ENCODE measurements around the gene XPC.
A peak's percentile ranks its signal among the peaks of the same experiment; 100 is the strongest.
"Not testable (repeated sequence)": the region's sequence is repeated elsewhere in the genome, so short reads cannot be mapped to it uniquely, and the experiment has no call there.

Gene XPC
- total RNA-seq, result 12.5 to 108 (median 65.4) reads per million in 18 experiments

DNA sequence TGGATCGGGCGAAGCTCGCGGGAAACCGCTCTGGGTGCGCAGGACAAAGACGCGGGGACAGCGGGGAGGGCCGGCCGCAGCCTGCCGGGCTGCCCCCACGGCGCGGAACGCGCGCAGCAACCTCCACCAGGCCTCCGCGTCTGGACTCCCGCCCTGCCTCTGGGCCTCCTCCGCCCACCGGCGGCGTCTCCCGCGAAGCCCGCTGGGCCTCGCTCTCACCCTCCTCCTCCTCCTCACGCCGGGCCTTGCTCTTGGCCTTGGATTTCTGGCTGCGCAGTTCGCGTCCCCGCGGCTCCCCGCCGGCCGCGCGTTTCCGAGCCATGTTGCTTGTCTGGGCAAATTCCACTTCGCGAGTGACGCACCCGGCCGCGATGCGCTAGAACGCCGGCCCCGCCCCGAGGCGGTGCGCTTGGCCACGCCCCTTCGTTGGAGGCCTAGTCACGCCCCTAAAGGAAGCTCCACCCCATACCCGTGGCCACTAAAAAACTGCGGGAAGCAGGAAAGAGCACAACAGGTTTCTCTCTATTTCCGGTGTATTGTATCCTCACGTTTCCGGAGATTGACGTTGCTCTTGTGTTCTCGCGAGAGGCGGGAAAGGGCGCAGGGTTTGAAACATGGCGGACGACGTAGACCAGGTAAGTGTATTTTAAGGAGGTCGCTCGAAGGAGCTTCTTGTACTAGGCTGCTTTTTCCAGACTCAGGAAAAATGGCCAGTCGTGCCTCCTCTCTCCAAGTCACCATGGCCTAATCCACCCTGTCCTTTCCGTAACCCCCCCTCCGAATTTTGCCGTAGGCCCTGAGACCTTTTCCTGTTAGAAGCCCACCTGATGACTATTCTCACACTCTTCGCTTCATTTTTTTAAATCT is at the start of gene XPC, which contains the start of gene LSM3:
Gene XPC, minus strand, starts transcription at position 355 of the 867 bp plus-strand sequence. Its CDS starts 33 bp downstream, at position 322.
Gene LSM3, plus strand, starts transcription at position 571 of the 867 bp plus-strand sequence. Its CDS starts 44 bp downstream, at position 615.
- DNase-seq, result peak; percentile 98 to 99

DNA sequence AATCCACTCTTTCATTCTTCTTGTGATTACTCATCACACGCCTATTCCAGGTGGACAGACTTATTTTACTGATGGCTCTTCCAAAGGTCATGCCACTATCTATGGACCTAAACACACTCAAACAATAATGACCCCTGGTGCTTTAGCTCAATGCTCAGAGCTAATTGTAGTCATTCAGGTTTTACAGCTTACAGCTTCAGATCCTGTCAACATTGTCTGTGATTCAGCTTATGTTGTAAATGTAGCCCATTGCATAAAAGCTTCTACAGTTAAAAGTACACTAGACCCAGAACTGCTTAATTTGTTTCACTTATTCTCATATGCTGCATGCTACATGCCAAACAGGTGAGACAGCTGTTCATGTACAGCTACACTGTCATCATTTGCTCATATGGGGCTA is 49.5 kb upstream of the XPC start:
- DNase-seq, result no peak

DNA sequence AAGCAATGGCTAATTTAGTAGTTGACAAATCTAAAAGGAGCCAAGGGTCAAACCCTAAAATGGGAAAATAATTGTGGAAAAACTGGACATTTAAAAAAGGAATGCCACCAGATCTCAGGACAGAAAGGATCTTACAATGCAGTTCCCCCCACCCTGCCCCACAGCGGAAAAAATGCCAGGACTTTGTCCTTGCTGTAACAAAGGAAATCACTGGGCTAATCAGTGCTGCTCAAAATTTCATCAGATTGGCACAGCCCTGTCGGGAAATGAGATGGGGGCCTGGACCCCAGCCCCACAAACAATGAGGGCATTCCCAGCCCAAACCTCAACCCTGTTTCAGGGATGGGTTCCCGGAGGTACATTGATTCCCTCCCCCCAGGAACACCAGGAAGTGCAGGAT is 48.0 kb upstream of the XPC start:
- not testable (repeated sequence) for DNase-seq

DNA sequence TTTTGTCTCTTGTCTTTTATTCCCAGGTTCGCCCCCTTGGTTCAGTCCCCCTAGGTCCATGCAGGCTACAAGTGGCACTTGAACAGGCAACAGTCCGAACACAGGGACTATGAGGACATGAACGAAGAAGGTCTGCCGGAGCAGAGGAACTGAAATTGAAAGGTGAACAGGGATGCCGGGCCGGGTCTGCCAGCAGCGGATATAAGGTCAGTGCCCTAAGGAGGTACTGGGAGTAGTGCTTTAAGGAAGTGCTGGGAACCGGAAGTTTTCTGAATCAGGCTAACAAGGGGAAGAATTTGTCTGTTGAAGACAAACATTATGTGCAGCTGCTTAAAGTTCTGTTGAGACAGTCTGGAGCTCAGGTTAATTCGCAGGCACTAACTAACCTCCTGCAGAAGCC is 47.0 kb upstream of the XPC start:
- DNase-seq, result peak; percentile 31 to 37

DNA sequence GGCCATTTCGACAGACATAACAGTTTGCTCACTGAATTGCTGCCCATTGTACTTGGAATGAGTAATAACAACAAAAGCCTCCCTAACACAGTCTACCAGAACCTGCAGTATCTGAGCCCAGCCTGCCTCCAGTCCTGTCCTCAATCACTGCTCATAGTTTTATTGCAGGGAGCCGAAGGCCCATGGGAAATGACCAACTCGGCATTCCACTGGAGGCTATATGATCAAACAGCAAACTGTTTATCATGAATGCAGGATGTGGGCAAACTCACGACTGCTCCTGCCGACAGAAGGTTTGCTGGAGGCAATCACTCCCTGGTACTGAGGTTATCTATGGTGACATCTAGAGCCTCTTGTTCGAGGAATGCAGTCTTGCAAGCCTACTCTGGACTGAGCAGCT is 46.5 kb upstream of the XPC start:
- no peak for DNase-seq

DNA sequence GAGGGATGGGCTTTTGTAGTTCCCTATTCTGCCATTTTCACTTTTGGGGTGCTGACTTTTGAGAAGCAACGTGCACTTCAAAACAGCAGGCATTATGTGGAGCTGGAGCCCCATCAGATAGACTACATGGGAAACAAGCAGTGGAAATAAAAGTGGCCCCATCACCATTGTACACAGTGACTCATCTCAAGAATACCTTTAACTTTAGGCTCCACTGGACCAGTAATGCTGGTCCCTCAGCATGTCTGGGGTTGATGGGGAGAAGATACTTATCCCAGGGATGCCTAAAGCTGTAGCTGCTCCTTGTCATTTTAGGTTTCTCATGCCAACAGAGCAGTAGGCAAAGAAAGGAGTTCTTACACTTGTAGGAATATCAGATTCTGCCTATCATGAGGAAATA is 45.2 kb upstream of the XPC start:
- DNase-seq, result no peak

DNA sequence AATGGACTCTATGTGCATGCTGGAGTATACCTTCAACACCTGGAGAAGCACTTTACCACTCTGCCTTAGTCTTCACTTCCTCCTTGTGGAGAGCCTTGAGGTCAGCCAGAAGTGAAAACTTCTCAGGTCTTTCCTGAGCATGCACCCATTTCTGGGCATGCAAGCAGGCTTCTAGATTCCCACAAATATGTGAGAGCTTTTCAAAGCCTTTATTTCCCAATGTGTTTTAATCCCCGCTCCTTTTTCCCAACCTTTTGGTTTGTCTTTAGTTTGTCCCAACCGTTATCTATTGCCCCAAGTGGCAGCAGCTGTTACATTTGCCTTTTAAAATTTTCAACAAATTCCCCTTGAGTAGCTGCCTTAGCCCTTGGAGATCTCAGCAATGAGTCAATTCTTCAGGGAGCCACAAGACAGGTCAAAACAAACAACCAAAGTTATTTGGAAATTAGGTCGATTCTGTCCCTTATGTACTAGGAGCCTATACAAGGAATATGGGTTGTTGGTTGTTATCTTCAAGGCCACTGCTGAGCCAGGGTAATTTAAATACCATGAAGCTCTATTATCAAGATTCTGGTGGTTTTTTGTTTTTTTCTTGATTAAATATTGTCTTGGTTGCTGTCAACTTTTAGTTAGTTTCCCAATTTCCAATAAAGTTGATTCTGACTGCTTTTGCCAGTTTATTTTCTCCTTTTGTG is 44.6 kb upstream of the XPC start:
- DNase-seq, result no peak

DNA sequence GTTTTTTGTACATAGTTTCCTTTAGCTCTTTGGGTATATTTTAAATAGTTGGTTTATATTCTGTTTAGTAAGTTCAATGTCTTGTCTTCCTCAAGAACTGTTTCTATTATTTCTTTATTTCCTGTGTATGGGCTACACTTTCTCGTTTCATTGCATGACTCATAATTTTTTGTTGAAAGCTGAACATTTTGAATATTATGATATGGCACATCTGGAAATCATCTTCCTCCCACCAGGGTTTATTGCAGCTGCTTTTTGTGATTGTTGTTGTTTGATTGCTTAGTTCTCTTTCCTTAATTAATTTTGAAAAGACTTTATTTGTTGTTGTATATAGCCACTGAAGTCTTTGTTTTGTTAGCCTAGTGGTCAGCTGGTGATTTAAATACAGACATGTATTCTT is 44.1 kb upstream of the XPC start:
- no peak for DNase-seq

DNA sequence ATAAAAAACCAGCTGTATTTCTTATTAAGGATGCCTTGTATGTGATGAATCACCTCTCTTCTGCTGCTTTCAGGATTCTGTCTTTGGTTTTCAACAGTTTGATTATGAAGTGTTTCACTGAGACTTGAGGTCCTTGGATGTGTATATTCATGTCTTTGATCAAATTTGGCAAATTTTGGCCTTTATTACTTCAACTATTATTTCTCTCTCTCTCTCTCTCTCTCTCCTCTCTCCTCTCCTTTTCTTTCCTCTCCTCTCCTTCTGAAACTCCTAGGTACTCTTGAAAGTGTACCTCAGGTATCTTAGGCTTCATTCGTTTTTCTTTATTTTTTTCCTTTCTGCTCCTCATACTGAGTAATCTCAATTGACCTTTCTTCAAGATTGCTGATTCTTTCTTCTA is 43.5 kb upstream of the XPC start:
- DNase-seq, result no peak

DNA sequence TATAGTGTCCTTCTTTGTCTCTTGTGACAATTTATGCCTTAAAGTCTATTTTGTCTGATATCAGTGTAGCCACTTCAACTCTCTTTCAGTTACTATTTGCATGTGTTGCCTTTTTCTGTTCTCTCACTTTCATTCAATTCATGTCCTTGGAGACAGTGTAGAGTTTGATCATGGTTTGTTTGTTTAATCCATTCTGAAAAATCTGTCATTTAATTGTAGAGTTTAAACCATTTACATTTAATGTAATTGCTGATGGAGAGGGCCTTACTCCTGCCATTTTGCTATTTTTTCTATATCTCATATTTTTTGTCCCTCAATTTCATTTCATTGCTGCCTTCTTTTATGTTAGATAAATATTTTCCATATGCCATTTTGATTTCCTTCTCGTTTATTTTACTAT is 42.5 kb upstream of the XPC start:
- no peak for DNase-seq

DNA sequence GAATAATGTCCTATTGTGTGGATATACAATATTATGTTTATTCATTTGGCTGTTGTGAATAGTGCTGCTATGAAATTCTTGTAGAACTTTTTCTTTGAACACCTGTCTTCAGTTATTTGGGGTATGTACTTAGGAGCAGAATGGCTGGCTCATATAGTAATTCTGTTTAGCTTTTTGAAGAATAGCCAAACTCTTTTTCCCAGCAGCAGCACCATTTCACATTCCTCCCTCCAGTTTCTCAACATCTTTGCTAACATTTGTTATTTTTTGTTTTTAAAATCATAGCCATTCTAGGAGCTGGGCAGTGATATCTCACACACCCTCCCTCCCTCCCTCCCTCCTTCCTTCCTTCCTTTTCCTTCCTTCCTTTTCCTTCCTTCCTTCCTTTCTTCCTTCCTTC is 40.0 kb upstream of the XPC start:
- no peak for DNase-seq

DNA sequence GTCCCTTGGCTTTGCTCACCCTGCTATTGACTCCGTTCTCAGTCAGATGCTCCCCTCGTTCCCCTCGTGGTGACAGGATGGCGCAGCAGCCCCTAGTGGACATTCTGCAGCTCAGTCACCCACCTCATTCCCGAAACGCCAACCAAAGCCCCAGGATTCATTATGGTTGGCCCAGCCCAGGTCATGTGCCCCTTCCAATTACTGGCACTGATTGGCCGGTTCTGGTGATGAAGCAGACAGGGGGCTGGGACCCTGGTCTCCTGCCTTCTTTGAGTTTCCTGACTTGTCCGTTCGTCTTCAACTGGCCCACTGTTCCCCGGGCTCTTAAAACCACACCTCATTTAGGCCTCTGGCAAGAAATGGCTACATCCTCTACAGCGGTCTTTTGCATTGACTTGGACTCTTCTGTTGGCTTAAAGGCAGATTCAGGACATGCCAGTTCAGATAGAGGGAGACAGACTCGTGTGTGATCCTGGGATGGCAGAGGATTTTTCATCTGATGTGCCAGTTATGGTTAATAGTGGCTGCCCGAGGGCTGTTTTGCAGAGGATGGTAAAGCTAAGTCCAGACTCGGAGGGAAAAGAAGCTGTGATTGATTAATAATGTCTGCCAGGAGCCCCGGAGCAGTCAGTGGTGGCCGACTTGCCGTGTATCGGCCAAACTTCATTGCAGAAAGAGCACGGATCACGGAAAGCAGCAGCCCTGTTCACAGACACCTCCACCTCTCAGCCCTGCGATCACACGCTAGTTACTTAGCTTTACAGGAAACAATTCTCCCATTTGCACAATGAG is 38.1 kb upstream of the XPC start:
- peak; percentile 46 to 50 for DNase-seq

DNA sequence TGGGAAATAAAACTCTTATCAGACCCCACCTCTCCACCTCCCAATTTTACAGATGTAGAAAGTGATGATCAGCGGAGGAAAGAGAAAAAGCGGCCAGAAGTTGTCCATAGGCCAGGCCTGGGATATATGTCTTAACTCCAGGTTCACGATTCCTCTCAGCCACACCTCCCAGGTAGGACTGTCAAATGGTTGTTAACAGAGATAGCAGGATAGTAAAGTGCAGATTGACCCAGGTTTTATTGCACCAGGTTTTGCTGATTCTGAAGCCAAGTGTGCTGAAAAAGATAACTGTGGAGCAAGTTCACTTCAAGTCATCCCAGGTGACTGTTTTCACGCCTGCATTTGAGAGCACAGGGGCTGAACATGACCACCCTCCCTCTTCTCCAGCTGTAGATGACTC is 36.4 kb upstream of the XPC start:
- no peak for DNase-seq

DNA sequence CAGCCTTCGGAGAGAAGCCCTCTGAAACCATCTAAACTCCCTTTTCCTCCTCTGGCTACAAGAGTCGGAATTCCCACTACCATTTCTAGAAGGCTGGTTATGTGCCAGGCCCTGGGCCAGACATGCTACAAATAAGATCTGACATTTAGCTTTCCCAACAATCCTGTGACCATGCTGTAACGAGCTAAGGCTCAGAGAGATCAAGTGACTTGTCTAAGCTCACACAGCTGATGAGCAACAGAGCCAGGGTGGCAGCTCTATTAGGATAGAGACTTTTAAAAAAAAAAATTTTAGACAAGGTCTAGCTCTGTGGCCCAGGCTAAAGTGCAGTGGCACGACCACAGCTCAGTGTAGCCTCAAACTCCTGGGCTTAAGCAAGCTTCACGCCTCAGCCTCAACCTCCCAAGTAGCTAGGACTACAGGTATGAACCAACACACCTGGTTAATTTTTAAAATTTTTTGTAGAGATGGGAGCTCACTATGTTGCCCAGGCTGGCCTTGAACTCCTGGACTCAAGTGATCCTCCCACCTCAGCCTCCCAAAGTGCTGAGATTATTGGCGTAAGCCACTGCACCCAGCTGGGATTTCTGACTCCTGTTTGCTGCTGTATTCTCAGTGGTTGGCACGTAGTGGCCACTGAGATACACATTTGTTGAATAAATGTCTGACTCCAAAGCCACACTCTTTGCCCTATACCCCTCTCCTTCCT is 34.8 kb upstream of the XPC start:
- DNase-seq, result no peak

DNA sequence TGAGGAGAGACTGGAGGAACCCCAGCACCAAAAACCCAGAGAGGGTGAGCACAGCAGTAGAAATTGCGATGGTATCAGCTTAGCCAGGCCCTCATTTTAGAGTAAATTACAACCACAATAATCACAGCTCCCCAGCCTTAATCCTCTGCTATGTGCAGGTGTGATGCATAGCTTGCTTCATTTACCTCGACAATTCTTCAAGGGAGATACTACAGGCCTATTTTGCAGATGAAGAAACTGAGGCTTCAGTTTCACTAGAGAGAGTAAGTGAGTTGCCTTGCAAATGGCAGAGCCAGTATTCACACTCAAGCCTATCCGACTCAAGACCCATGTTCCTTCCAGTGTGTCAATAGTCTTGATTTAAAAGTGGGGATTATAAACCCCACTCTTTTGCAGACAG is 33.6 kb upstream of the XPC start:
- no peak for DNase-seq

DNA sequence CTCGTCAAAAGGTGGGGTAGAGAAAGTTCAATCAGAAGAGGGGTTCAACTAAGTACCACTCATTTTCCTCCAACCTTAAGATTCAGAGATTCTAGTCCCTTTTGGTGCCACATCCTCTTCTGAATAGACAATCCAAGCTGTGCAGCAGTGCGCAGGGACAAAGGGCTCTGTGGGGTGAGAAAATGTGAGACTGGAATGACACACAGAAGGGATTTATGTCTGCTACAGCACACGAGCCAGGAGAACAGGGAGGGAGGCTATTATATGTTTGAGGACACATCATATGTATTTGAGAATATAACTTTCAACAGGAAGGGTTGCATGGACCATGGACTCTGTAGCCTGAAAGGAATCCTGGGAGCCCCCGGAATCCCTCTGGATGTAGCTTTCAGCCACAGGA is 33.2 kb upstream of the XPC start:
- no peak for DNase-seq

DNA sequence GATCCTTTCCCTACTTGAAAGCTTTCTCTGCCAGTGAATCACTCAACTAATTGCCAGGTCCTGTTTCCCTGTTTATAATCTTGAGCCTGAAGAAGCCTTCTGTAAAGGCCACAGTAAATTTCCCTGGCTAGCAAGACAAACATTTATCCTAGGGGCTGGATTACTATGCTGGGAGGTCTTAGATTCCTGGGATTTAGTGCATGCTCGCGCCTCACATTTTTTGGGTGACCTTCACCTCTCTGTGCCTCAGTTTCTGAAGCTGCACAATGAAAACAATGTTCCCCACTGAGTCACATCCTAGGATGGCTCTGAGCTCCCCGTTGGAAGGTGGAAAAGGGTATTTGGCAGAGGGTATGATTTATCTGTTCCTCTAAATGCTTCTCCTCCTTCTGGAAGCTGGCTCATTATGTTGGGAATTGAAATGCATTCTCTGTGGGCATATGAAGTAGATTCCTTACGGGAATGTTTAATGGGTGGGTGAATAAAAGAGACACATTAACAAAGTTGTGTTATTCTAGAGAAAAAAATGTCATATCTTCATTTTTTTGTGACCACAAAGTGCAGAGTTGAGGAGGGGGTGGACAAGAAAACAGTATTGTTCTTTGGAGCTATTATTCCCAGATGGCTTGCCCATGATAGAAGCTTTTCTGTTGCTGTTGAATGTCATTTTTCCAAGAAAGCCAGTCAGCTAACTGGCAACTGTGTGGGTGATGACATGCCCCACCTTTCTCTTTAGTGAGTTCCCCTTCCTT is 32.6 kb upstream of the XPC start:
- DNase-seq, result no peak

DNA sequence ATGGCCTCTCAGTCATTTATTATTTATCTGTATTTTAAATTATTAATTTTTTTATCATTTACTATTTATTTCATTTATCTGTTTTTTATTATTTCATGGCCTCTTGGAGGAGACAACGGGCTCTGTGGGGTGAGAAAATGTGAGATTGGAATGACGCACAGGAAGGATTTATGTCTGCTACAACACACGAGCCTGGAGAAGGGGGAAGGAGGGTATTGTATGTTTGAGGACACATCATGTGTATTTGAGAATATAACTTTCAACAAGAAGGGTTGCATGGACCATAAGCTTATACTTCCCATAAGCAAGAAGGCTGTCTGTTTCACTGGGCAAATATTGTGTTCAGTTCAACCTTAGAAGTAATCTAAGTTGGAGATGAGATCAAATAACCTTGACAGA is 31.9 kb upstream of the XPC start:
- DNase-seq, result no peak

DNA sequence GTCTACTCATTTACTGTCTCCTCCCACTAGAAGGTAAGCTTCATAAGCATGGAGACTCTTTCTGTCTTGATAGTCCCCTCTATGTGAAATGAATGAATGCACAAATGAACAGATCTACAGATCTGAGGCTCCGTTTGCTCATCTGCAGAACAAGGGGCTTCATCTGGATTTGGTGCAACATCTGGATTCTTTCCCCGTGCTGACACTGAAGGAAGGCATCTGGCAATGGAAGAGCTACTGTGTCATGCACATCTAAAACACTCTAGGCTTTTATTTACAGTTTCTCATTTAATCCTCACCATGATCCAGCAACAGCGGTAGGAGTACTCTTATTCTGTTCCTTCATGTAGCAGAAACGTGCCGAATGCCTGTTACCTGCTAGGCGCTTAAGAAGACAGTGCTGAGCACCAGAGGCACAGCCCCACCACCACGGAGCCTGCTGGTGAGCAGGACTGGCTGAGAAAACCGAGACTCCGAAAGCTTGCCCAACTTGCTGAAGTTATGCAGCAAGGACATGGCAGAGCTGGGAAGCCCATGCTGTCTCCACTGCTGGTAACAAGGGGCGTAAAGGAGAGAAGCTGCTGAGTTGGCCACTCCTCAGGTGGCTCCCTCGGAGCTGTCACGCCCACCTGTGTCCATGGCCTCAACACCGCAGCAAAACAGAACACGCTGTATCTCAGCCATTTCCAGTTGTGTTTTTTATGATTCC is 31.3 kb upstream of the XPC start:
- no peak for DNase-seq

DNA sequence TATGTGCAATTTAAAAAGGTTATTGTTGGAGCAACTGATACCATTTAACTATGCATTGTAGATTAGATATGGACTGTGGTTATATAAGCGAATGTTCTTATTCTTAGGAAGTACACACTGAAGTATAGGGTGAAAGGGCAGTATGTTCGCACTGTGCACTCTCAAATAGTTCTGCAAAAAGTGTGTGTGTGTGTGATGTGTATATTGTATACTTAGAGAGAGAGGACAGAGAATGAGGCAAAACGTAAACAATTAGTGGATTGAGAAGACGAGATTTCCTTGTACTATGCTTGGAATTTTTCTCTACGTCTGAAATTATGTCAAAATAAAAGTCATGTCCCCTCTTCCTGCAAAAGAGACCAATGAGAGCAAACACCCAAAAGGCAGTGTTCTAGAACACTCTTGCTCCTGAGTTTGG is 30.6 kb upstream of the XPC start:
- DNase-seq, result no peak

DNA sequence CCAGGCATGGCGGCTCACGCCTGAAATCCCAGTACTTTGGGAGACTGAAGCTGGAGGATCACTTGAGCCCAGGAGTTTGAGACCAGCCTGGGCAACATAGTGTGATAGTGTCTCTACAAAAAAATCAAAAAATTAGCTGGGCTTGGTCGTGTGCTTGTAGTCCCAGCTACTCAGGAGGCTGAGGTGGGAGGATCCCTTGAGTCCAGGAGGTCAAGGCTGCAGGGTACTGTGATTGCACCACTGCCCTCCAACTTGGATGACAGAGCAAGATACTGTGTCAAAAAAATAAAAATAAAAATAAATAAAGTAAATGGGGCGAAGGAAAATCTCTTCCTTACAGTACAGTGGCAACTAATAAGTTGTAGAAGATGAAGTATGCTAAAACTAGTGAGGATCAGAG is 29.8 kb upstream of the XPC start:
- no peak for DNase-seq

Measured in inflammatory macrophage (primary cell).